ENCODE measurements around the gene DBNDD1. TPM values are rescaled to one million over a fixed set of nuclear protein-coding genes. Genes with fewer than 3 reads are reported as not detected.

Gene DBNDD1
- total RNA-seq, 1 donor: 1.1 TPM

GRCh38 chr16:89974870-89975269 lies 44.4 kb downstream of the DBNDD1 start:
- Histone ChIP-seq H3K27ac (ENCODE audit: low read depth, low read length) (no peak overlapping the region), H3K79me2 (ENCODE audit: insufficient read depth, low read length) (peaks cover 89% of the 10 kb centered on the region), H2AFZ (ENCODE audit: low read length) (no peak overlapping the region), H3K27me3 (ENCODE audit: insufficient read depth, low read length) (no peaks in the 10 kb centered on the region), H3K4me2 (ENCODE audit: insufficient read depth, low read length) (no peak overlapping the region), H3K4me3 (ENCODE audit: insufficient read depth, low read length) (no peak overlapping the region), H4K20me1 (ENCODE audit: insufficient read depth, low read length) (peaks cover 10% of the 10 kb centered on the region), H3K9me3 (ENCODE audit: low read depth, low read length) (no peaks in the 10 kb centered on the region), H3K4me1 (ENCODE audit: insufficient read depth, low read length) (peaks cover 21% of the 10 kb centered on the region), H3K36me3 (ENCODE audit: insufficient read depth, low read length) (peaks cover 13% of the 10 kb centered on the region)
- no peak for TF ChIP-seq CTCF (IDR thresholded peaks at IDR 0.05; ENCODE audit: extremely low read depth, low read depth, low read length)
- no peak for DNase-seq (ENCODE audit: insufficient read length, low spot score, missing footprints)

- peaks cover 10% of the 10 kb centered on the region for H4K20me1 ChIP-seq (ENCODE audit: insufficient read depth, low read length)
- TF ChIP-seq CTCF (IDR thresholded peaks at IDR 0.05; ENCODE audit: extremely low read depth, low read depth, low read length): no peak
- no peaks in the 10 kb centered on the region for H3K9me3 ChIP-seq (ENCODE audit: low read depth, low read length)
- no peaks in the 10 kb centered on the region for H3K27me3 ChIP-seq (ENCODE audit: insufficient read depth, low read length)
- H3K4me3 ChIP-seq (ENCODE audit: insufficient read depth, low read length): peak overlapping the region; percentile 99
- peaks cover 81% of the 10 kb centered on the region for H3K79me2 ChIP-seq (ENCODE audit: insufficient read depth, low read length)
- DNase-seq (ENCODE audit: insufficient read length, low spot score, missing footprints): no peak
- H3K36me3 ChIP-seq (ENCODE audit: insufficient read depth, low read length): peaks cover 9% of the 10 kb centered on the region
- H2AFZ ChIP-seq (ENCODE audit: low read length): no peak overlapping the region
- no peak overlapping the region for H3K27ac ChIP-seq (ENCODE audit: low read depth, low read length)
- peak overlapping the region; percentile 98 for H3K4me2 ChIP-seq (ENCODE audit: insufficient read depth, low read length)
- H3K4me1 ChIP-seq (ENCODE audit: insufficient read depth, low read length): peaks cover 21% of the 10 kb centered on the region
Measured at GRCh38 chr16:89973654-89974335, 45.5 kb downstream of the DBNDD1 start.

GRCh38 chr16:89973235-89973634 lies 46.0 kb downstream of the DBNDD1 start:
- Histone ChIP-seq H3K27me3 (ENCODE audit: insufficient read depth, low read length) (no peaks in the 10 kb centered on the region), H4K20me1 (ENCODE audit: insufficient read depth, low read length) (peaks cover 10% of the 10 kb centered on the region), H3K4me2 (ENCODE audit: insufficient read depth, low read length) (peak overlapping the region; percentile 98), H3K4me3 (ENCODE audit: insufficient read depth, low read length) (peak overlapping the region; percentile 99), H3K4me1 (ENCODE audit: insufficient read depth, low read length) (peaks cover 21% of the 10 kb centered on the region), H3K9me3 (ENCODE audit: low read depth, low read length) (no peaks in the 10 kb centered on the region), H3K79me2 (ENCODE audit: insufficient read depth, low read length) (peaks cover 78% of the 10 kb centered on the region), H3K36me3 (ENCODE audit: insufficient read depth, low read length) (peaks cover 9% of the 10 kb centered on the region), H2AFZ (ENCODE audit: low read length) (peak overlapping the region; percentile 96), H3K27ac (ENCODE audit: low read depth, low read length) (peak overlapping the region; percentile 92)
- DNase-seq (ENCODE audit: insufficient read length, low spot score, missing footprints): no peak
- no peak for TF ChIP-seq CTCF (IDR thresholded peaks at IDR 0.05; ENCODE audit: extremely low read depth, low read depth, low read length)

GRCh38 chr16:89972244-89973234 lies 46.7 kb downstream of the DBNDD1 start:
- peak; percentile 100 for DNase-seq (ENCODE audit: insufficient read length, low spot score, missing footprints)
- Histone ChIP-seq H3K79me2 (ENCODE audit: insufficient read depth, low read length) (peaks cover 71% of the 10 kb centered on the region), H3K36me3 (ENCODE audit: insufficient read depth, low read length) (peaks cover 2% of the 10 kb centered on the region), H3K27ac (ENCODE audit: low read depth, low read length) (peak overlapping the region; percentile 92), H3K4me1 (ENCODE audit: insufficient read depth, low read length) (peaks cover 21% of the 10 kb centered on the region), H4K20me1 (ENCODE audit: insufficient read depth, low read length) (peaks cover 4% of the 10 kb centered on the region), H3K27me3 (ENCODE audit: insufficient read depth, low read length) (no peaks in the 10 kb centered on the region), H3K9me3 (ENCODE audit: low read depth, low read length) (no peaks in the 10 kb centered on the region), H2AFZ (ENCODE audit: low read length) (peak overlapping the region; percentile 96), H3K4me3 (ENCODE audit: insufficient read depth, low read length) (peak overlapping the region; percentile 99), H3K4me2 (ENCODE audit: insufficient read depth, low read length) (peak overlapping the region; percentile 98)
- TF ChIP-seq CTCF (IDR thresholded peaks at IDR 0.05; ENCODE audit: extremely low read depth, low read depth, low read length): no peak
